CD4-positive, CD25-positive, alpha-beta regulatory T cell (primary cell): ENCODE data around the gene CYB561. TPM values are rescaled to one million over a fixed set of nuclear protein-coding genes. Genes with fewer than 3 reads are reported as not detected.

ENCODE experiments used
- ATAC-seq, 2 donors: fragments of 150-1000 bp; cut with Tn5 transposase; one replicate each; pipeline ENCODE4 v1.10.0; 2021; ENCODE audit warnings: low read depth in 2 of 2, moderate number of reproducible peaks in 2 of 2, moderate library complexity in 1 of 2
- DNase-seq, 3 donors: peaks; one replicate each; pipeline versions ENCODE4 v3.0.0 to v3.0.0-alpha.2; 2012 to 2022; ENCODE audit warnings: mixed read lengths in 1 of 3
- H3K27ac ChIP-seq: one replicate; pipeline ENCODE4 v1.7.0; 2013; ENCODE audit warnings: mild to moderate bottlenecking, low read length; ENCODE audit not compliant: insufficient read depth, poor library complexity, severe bottlenecking
- H3K27me3 ChIP-seq: one replicate; pipeline ENCODE4 v1.7.0; 2013; ENCODE audit warnings: low read length; ENCODE audit not compliant: control insufficient read depth, insufficient read depth
- H3K36me3 ChIP-seq: one replicate; pipeline ENCODE4 v1.7.0; 2013; ENCODE audit warnings: mild to moderate bottlenecking, low read length, moderate library complexity; ENCODE audit not compliant: control insufficient read depth, insufficient read depth
- H3K4me1 ChIP-seq: 2 replicates; pipeline ENCODE4 v1.7.0; 2013; ENCODE audit warnings: mild to moderate bottlenecking, low read length; ENCODE audit not compliant: insufficient read depth, control insufficient read depth, poor library complexity, severe bottlenecking
- H3K4me3 ChIP-seq: one replicate; pipeline ENCODE4 v1.7.0; 2013; ENCODE audit warnings: low read depth, mild to moderate bottlenecking, low read length, moderate library complexity
- H3K9me3 ChIP-seq, 2 experiments: 1 replicate in 1 of 2; 2 replicates in 1 of 2; pipeline ENCODE4 v1.7.0; 2013; ENCODE audit warnings: low read length in 2 of 2, mild to moderate bottlenecking in 1 of 2, moderate library complexity in 1 of 2; ENCODE audit not compliant: control insufficient read depth in 2 of 2
- H3K27ac Mint-ChIP-seq, 3 donors: one replicate each; pipeline ENCODE4 v1.8.0; 2020 to 2022; ENCODE audit warnings: mild to moderate bottlenecking in 3 of 3, mixed read lengths in 3 of 3, moderate library complexity in 2 of 3
- H3K27me3 Mint-ChIP-seq: one replicate; pipeline ENCODE4 v1.8.0; 2022; ENCODE audit warnings: mild to moderate bottlenecking, mixed read lengths
- H3K36me3 Mint-ChIP-seq: one replicate; pipeline ENCODE4 v1.8.0; 2020; ENCODE audit warnings: mixed read lengths
- H3K4me1 Mint-ChIP-seq, 4 donors: one replicate each; pipeline ENCODE4 v1.8.0; 2020 to 2022; ENCODE audit warnings: mixed read lengths in 4 of 4, mild to moderate bottlenecking in 1 of 4
- H3K4me3 Mint-ChIP-seq, 4 donors: one replicate each; pipeline ENCODE4 v1.8.0; 2020 to 2022; ENCODE audit warnings: mild to moderate bottlenecking in 4 of 4, mixed read lengths in 4 of 4, moderate library complexity in 3 of 4
- H3K9me3 Mint-ChIP-seq, 7 donors: one replicate each; pipeline ENCODE4 v1.8.0; 2020 to 2022; ENCODE audit warnings: mixed read lengths in 7 of 7, mild to moderate bottlenecking in 3 of 7, moderate library complexity in 2 of 7
- polyA plus RNA-seq, 4 donors: library from polyadenylated mRNA; unstranded; fragments of 300-500 nt; fragmentation: Illumina TruSeq; gene quantifications; one replicate each; pipeline ENCODE4 v1.2.3, GENCODE V29; 2021
- total RNA-seq: library from RNA; stranded (reverse); gene quantifications from one replicate; pipeline ENCODE4 v1.2.3, GENCODE V29; 2022

Gene CYB561
- total and polyA plus RNA-seq, 5 donors from 2014 or later = 0.28 to 6.1 (median 0.97) TPM

- H3K4me1 Mint-ChIP-seq = peaks cover 0 to 13% (median 5%) of the 10 kb centered on the region in 4 donors
- no peaks in the 10 kb centered on the region for H3K36me3 Mint-ChIP-seq
- DNase-seq (no peak), ATAC-seq (no peak)
- H3K4me1 ChIP-seq = peaks cover 17% of the 10 kb centered on the region
- peaks cover 0 to 1% (median 0%) of the 10 kb centered on the region in 7 donors for H3K9me3 Mint-ChIP-seq
- H3K36me3 ChIP-seq = no peaks in the 10 kb centered on the region
- H3K4me3 Mint-ChIP-seq = peak overlapping the region in 3 of 4 donors; percentile 54 to 71 (median 61)
- no peak overlapping the region for H3K27ac Mint-ChIP-seq
- H3K27me3 ChIP-seq = peaks cover 9% of the 10 kb centered on the region
- H3K27me3 Mint-ChIP-seq = peaks cover 53% of the 10 kb centered on the region
- no peak overlapping the region for H3K4me3 ChIP-seq
- no peaks in the 10 kb centered on the region for H3K9me3 ChIP-seq
- H3K27ac ChIP-seq = no peak overlapping the region
Measured at GRCh38 chr17:63477480-63478440, 31.7 kb upstream of the CYB561 start.

DNA sequence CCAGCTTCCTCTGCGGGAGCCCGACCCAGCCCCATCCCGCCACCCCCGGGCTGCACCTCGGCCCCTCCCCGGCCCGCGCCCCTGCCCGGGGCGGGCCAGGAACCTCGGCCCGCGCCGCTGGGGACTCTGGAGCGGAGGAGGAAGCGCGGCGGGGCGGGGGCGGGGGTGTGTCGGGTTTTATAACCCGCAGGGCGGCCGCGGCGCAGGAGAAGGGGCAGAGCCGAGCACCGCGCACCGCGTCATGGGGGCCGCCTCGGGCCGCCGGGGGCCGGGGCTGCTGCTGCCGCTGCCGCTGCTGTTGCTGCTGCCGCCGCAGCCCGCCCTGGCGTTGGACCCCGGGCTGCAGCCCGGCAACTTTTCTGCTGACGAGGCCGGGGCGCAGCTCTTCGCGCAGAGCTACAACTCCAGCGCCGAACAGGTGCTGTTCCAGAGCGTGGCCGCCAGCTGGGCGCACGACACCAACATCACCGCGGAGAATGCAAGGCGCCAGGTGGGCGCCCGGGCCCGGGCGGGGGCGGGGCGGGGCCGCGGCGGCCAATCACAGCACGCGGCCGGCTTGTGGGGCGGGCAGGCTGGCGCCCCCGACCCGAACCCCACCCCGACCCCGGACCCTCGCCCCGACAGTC lies 30.9 kb upstream of the CYB561 start, which contains the start of gene ACE:
TSS of gene ACE (plus strand) at position 208 of the 626 bp plus-strand sequence. CDS start at position 242, 34 bp downstream.
- peak within 1 kb of the TSS in 3 of 4 donors; percentile 54 to 71 (median 61) for H3K4me3 Mint-ChIP-seq
- DNase-seq (peak in 1 of 3 donors; percentile 45), ATAC-seq (peak; percentile 33 to 48)
- Histone ChIP-seq H3K9me3 (no peaks in the 10 kb centered on the region), H3K36me3 (no peaks in the 10 kb centered on the region), H3K27me3 (peaks cover 9% of the 10 kb centered on the region), H3K4me3 (no peak within 1 kb of the TSS), H3K4me1 (peaks cover 17% of the 10 kb centered on the region), H3K27ac (no peak within 1 kb of the TSS)
- H3K9me3 Mint-ChIP-seq = peaks cover 0 to 1% (median 0%) of the 10 kb centered on the region in 7 donors
- H3K27ac Mint-ChIP-seq = no peak within 1 kb of the TSS
- H3K4me1 Mint-ChIP-seq = peaks cover 0 to 13% (median 5%) of the 10 kb centered on the region in 4 donors
- H3K27me3 Mint-ChIP-seq = peaks cover 53% of the 10 kb centered on the region
- H3K36me3 Mint-ChIP-seq = no peaks in the 10 kb centered on the region

DNA sequence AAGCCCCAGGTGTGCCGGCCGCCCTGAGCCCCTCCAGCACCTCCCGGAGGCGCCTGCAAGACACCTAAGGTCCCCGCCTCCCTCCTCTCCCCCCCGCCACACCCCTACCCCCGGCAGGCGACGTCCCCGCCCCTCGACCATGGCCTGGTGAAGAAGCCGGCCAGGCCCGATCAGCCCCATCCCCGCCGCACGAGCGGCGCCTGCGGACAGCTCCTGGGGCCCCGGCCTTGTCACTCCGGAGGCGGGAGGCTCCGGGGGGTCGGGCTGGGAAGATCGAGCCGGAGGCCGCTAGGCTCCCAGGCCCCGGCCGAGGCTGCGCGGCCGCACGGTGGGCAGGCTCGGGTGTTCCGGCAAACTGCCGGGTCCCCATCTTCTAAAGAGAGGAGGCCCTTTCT lies 30.4 kb upstream of the CYB561 start:
- no peaks in the 10 kb centered on the region for H3K36me3 Mint-ChIP-seq
- peaks cover 17% of the 10 kb centered on the region for H3K4me1 ChIP-seq
- no peak overlapping the region for H3K27ac Mint-ChIP-seq
- H3K9me3 ChIP-seq = no peaks in the 10 kb centered on the region
- H3K27me3 ChIP-seq = peaks cover 9% of the 10 kb centered on the region
- peaks cover 58% of the 10 kb centered on the region for H3K27me3 Mint-ChIP-seq
- no peak overlapping the region for H3K27ac ChIP-seq
- peak overlapping the region in 2 of 4 donors; percentile 26 to 48 for H3K4me3 Mint-ChIP-seq
- H3K36me3 ChIP-seq = no peaks in the 10 kb centered on the region
- H3K4me1 Mint-ChIP-seq = peaks cover 0 to 13% (median 5%) of the 10 kb centered on the region in 4 donors
- ATAC-seq (no peak), DNase-seq (no peak)
- H3K4me3 ChIP-seq = no peak overlapping the region
- H3K9me3 Mint-ChIP-seq = peaks cover 0 to 1% (median 0%) of the 10 kb centered on the region in 7 donors

DNA sequence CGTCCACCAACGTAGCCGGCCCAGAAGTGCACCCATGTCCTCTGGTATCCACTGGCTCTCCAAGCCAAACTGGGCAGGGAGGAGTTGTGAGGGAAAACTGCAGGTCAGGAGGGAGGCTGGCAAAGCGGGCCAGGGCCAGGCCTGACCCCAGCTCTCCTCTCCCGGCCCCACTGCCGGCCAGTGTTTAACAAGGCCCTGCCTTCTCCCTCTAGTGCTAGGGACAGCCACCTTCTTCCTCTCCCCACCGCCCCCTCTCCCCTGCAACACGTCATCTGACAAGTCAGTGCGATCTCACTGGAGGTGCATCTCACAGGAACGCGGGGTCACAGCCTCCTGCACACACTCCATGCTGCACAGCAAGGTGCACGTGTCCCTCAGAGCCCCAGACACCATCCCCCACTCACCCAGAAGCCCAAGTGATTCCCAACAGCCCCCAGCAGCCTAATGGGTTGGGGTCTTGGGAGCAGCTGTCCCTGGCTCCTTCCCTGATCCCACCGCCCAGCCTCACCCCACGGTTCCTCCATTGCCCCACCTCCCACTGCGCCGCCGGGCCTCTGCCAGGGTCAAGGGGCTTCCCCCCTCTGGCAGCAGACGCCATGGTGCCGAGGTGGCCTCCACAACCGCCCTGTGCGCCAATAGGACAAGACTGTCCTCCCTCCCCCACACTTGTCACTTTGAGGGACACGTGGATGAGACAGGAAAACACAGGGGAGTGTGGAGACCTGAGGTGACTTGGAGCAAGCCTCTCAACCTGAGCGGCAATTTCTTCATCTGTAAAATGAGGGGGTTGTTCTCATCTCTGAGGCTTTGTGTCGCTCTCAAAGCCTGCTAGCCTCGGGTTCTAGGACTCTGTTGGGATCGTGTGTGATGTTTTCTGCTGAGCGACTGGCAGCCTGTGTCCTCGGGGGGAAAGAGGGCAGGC lies 29.6 kb upstream of the CYB561 start:
- Mint-ChIP-seq H3K36me3 (no peaks in the 10 kb centered on the region), H3K4me1 (peaks cover 0 to 13% (median 5%) of the 10 kb centered on the region in 4 donors), H3K9me3 (peaks cover 0 to 1% (median 0%) of the 10 kb centered on the region in 7 donors), H3K27ac (no peak overlapping the region), H3K4me3 (peak overlapping the region; percentile 3 to 66 (median 42)), H3K27me3 (peaks cover 65% of the 10 kb centered on the region)
- Histone ChIP-seq H3K27ac (no peak overlapping the region), H3K27me3 (peaks cover 9% of the 10 kb centered on the region), H3K36me3 (no peaks in the 10 kb centered on the region), H3K4me3 (no peak overlapping the region), H3K4me1 (peaks cover 17% of the 10 kb centered on the region), H3K9me3 (no peaks in the 10 kb centered on the region)
- ATAC-seq (no peak), DNase-seq (no peak)

- H3K27ac ChIP-seq = no peak overlapping the region
- H3K4me1 ChIP-seq = peaks cover 17% of the 10 kb centered on the region
- H3K9me3 ChIP-seq = no peaks in the 10 kb centered on the region
- no peak overlapping the region for H3K4me3 ChIP-seq
- peak overlapping the region in 2 of 4 donors; percentile 38 to 52 for H3K4me3 Mint-ChIP-seq
- no peak for DNase-seq
- peaks cover 0 to 13% (median 5%) of the 10 kb centered on the region in 4 donors for H3K4me1 Mint-ChIP-seq
- peaks cover 58% of the 10 kb centered on the region for H3K27me3 Mint-ChIP-seq
- ATAC-seq = no peak
- H3K9me3 Mint-ChIP-seq = peaks cover 0 to 1% (median 0%) of the 10 kb centered on the region in 7 donors
- peaks cover 9% of the 10 kb centered on the region for H3K27me3 ChIP-seq
- no peaks in the 10 kb centered on the region for H3K36me3 ChIP-seq
- H3K27ac Mint-ChIP-seq = no peak overlapping the region
- no peaks in the 10 kb centered on the region for H3K36me3 Mint-ChIP-seq
Measured at GRCh38 chr17:63474586-63475460, 28.7 kb upstream of the CYB561 start.

DNA sequence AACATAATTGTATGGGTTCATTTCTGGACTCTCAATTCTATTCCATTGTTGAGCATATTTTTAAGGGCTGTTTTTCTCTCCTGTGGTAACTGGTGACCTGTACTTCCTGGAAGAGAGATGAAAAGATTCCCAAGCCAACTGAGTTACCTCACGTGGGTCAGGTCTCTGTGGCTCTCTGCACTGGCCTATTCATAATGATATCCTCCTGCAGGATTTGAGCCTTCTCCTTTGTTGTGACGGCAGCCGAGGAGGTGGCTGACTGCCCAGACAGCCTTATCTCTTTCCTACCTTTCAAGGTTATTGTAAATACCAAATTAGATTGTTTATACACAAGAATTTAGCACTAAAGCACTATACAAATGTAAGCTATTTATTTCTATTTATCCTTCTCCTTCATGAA lies 28.1 kb upstream of the CYB561 start:
- peaks cover 9% of the 10 kb centered on the region for H3K27me3 ChIP-seq
- Mint-ChIP-seq H3K27me3 (peaks cover 51% of the 10 kb centered on the region), H3K36me3 (no peaks in the 10 kb centered on the region), H3K9me3 (peaks cover 0 to 1% (median 0%) of the 10 kb centered on the region in 7 donors), H3K4me3 (no peak overlapping the region), H3K4me1 (peaks cover 0 to 12% (median 3%) of the 10 kb centered on the region in 4 donors), H3K27ac (no peak overlapping the region)
- no peaks in the 10 kb centered on the region for H3K36me3 ChIP-seq
- no peak for DNase-seq
- ATAC-seq = no peak
- no peaks in the 10 kb centered on the region for H3K9me3 ChIP-seq
- no peak overlapping the region for H3K4me3 ChIP-seq
- H3K27ac ChIP-seq = no peak overlapping the region
- peaks cover 17% of the 10 kb centered on the region for H3K4me1 ChIP-seq
